ENCODE data around the gene XK.
"Not testable (repeated sequence)": the region's sequence is repeated elsewhere in the genome, so short reads cannot be mapped to it uniquely, and the experiment has no call there.

XK gene

DNA sequence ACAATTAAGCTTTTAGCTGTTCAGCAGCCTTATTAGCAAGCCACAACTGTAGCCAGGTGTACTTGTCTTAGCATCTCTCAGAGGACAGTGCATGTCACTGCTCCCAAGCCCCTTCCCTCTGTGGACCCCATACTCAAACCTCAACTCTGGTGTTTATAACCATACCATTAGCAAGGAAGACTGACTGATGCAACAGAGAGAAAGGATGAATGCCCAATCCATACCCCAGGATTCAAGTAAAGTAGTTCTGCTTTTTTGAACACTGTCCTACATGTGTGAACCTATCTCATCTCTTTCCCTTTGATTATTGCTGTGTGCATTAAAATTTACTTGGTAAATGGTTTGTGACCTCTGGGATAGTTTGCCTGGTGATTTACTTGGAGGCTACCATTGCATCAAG is 71.5 kb downstream of the XK start:
- no peak for DNase-seq

DNA sequence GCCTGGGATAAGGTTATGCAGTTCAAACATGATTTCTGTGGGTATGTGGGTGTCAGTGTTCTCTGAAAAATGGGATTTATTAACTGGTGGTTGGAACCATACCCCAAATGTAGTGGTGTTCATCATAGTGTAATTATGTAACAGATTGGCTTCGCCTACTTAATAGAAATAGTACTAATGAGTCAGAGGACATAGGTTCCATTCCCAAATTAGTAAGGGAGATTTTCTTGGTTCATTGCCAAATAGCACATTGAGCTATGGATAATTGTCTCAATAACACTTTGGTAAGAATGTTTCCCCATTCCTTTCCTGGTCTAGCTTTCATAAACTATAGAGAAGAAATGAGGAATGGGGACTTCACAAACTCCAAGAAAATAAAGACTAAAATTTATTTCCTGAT is 73.8 kb downstream of the XK start:
- no peak for DNase-seq

DNA sequence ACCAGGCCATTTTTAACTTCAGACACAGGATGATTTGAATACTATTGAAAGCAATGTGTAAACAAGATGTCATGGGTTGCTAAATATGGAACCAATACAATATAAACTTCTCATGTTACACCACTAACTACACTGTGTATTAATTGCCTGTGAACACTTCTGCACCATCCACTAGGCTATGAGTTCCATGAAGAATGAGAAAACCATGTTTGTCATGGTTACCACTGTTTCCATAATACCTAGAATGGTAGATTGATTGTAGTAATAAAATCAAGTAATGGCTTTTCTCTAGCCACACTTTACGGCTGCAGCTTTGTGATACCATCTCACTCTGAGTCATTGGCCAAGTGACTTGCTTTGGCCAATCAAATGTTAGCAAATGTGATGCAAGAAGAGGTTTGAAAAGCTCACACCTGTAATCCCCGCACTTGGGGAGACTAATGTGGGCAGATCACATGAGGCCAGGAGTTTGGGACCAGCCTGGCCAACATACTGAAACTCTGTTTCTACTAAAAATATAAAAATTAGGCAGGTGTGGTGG is 74.4 kb downstream of the XK start:
- no peak for DNase-seq

DNA sequence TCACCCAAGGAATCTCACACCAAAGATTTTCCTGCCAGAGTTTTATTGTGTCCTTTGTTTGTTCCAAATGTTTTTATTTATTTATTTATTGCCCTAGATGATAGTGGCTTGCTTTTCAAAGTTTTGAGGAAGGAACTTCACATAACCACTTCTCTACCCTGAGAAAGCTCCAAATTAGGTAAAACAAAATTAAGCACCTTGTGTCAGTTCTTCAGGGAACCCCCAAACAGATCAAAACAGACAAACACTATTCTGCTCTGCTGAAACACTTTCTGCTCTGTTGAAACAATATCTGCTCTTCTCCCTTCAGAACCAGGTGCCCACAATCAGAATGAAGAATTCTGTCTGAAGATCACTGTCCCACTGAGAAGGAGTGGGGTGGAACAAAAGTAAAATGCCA is 77.8 kb downstream of the XK start:
- no peak for DNase-seq

DNA sequence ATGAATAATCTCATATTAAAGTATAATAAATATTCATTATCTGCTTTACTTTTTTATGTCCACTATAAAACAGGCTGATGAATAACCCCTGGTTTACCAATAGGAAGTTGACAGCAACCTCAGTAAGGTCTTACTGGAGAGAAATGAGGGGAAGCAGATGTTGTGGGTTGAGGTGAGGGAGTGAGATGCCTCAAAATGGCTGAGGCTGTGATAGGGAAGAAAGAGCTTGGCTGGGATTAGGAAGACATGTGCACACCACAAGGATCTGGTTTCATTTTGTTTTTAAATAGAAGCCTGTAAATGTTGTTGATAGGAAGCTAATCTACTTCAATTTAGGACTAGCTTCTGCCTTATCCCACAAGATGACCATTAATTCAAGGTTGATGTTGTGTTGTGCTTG is 79.9 kb downstream of the XK start:
- DNase-seq: no peak

DNA sequence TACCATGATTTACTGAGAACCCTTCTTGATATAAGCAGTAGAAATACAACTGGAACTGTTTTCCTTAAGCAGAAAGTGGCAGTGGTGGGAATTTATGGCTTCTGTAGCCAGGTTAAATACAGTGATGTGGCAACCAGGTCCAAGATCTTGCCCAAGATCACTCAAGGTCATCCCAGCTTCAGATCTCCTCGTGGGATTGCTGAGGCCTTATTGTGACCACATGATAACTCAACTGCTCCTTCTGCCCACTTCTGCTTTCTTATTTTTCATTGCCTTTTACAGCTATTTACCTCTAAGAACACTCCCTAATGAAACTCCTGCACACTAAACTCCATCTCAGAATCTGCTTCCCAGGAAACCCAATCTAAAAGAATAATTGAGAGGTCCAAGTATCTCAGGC is 81.8 kb downstream of the XK start:
- no peak for DNase-seq

DNA sequence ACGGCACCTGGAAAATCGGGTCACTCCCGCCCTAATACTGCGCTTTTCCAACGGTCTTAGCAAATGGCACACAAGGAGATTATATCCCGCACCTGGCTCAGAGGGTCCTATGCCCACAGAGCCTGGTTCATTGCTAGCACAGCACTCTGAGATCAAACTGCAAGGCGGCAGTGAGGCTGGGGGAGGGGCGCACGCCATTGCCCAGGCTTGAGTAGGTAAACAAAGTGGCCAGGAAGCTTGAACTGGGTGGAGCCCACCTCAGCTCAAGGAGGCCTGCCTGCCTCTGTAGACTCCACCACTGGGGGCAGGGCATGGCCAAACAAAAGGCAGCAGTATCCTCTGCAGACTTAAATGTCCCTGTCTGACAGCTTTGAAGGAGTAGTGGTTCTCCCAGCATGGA is 83.3 kb downstream of the XK start:
- not testable (repeated sequence) for DNase-seq

DNA sequence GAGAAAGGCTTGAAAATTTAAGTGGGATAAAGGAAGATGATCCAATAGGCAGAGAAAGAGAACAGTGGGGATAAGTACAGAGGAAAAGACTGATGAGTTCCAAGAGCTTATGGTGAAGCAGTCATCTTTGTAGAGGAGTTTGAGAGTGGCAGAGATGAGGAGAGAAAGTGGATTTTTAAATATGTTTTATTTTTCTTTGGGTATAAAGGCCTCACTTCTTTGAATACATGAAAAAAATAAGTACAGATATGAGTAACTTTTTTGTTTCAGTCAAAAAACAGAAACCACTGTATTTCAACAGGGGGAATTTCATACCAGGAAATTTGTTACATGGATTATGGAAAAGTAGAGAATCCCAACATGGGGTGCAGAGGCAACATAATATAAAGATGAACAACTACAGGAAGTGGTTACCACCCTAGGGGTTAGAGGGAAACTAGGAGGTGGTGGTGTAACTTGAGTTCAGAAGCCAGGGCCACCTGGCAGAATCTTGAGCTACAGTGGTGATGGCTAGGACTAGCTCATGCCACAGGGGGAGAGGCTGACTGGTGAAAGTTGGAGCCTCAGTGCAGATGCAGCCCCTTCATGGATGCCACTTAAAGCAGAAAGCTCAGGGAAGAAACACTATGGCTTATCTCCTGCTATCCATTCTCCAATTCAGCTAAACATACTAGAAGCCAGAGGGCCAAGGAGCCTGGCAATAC is 90.8 kb downstream of the XK start:
- DNase-seq: no peak

DNA sequence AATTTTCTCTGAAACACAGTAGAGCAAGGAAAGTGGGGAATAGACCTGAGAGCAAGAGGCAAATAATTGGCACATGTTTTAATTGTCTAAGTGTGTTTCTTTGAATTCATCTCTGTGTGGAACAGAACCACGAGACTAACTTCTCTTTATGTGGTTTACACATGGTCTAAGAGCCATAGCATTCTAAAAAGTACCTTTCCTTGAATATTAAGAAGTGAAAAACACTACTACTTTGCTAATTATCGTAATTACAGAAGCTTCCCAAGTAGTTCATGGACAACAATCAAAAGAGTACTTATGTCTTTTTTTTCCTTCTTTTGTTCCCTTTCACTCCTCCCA is 91.4 kb downstream of the XK start:
- no peak for DNase-seq

DNA sequence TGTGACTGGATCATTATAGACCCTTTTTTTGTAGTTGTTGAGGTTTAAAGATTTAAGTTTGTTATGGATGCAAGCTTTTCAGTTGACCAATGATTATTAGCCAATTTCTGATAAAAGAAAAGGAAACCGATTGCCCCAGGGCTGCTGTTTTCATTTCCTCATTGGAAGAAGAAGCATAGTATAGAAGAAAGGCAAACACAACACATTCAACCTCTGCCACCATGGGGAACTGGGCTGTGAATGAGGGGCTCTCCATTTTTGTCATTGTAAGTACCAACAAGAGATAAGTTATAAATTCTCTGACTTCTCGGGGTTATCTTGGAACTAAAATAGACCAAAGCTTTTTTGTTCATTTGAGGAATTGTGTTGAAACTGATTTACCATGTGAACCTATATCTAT is 94.3 kb downstream of the XK start, which contains the start of gene CYBB:
Gene CYBB (plus strand): TSS at position 203 of the 400 bp plus-strand sequence. CDS start 19 bp downstream, at position 222.
- DNase-seq: no peak

DNA sequence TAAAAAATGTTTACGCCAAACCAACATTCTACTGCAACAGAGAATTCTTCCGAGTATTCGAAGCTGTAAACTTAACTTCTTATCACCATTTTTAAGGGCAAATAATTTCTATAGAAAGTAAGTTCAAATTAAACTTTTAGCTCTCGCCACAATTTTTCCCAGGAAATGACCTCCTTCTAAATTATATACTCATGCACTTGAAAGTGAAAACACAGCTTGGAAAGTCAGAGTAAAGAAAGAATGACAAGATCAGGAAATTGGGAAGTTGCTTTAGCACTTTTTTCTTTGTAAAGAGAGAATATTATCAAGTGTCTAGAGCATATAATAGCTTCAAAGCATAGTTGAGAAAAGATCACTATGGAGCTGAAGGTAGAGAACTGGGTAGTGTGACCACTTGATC is 95.5 kb downstream of the XK start:
- no peak for DNase-seq
